BE2C (cell line): ENCODE results near the gene METAP2.

Experiments
- DNase-seq: peaks from one replicate; pipeline ENCODE4 v3.0.0-alpha.2; 2020
- H3K27me3 ChIP-seq: fragments of 250-450 bp; sonication (Bioruptor Pico); 2 replicates; pipeline ENCODE4 v1.5.1; 2020; ENCODE audit warnings: mild to moderate bottlenecking
- H3K36me3 ChIP-seq: fragments of 250-450 bp; sonication (Bioruptor Pico); 2 replicates; pipeline ENCODE4 v1.5.1; 2020; ENCODE audit warnings: mild to moderate bottlenecking
- H3K4me1 ChIP-seq: fragments of 250-450 bp; sonication (Bioruptor Pico); 2 replicates; pipeline ENCODE4 v1.5.1; 2020
- H3K4me3 ChIP-seq: 2 replicates; pipeline ENCODE4 v1.5.1; 2011; ENCODE audit warnings: low read depth, low read length
- H3K9me3 ChIP-seq: fragments of 250-450 bp; sonication (Bioruptor Pico); 2 replicates; pipeline ENCODE4 v1.5.1; 2020
- CTCF ChIP-seq: IDR thresholded peaks from 2 replicates; pipeline ENCODE4 v1.5.1; 2012; ENCODE audit warnings: mild to moderate bottlenecking, low read depth, low read length

METAP2 gene

GRCh38 chr12:95495433-95495832 lies 21.5 kb downstream of the METAP2 start:
- Histone ChIP-seq H3K4me3 (no peak overlapping the region), H3K36me3 (peaks cover 73% of the 10 kb centered on the region), H3K27me3 (no peaks in the 10 kb centered on the region), H3K4me1 (no peaks in the 10 kb centered on the region), H3K9me3 (no peaks in the 10 kb centered on the region; the same call in 1 of the 2 replicates)
- no peak for TF ChIP-seq CTCF
- DNase-seq: no peak

GRCh38 chr12:95497031-95497430 lies 23.1 kb downstream of the METAP2 start:
- Histone ChIP-seq H3K4me3 (no peak overlapping the region), H3K36me3 (peaks cover 63% of the 10 kb centered on the region), H3K27me3 (no peaks in the 10 kb centered on the region), H3K4me1 (no peaks in the 10 kb centered on the region), H3K9me3 (no peaks in the 10 kb centered on the region; the same call in 1 of the 2 replicates)
- TF ChIP-seq CTCF: no peak
- DNase-seq: no peak

- no peaks in the 10 kb centered on the region for H3K27me3 ChIP-seq
- TF ChIP-seq CTCF: no peak
- H3K36me3 ChIP-seq: peaks cover 62% of the 10 kb centered on the region
- no peak overlapping the region for H3K4me3 ChIP-seq
- no peaks in the 10 kb centered on the region for H3K9me3 ChIP-seq
- no peaks in the 10 kb centered on the region for H3K4me1 ChIP-seq
- DNase-seq: no peak
These were observed 25.0 kb downstream of the METAP2 start for GRCh38 chr12:95498968-95499367.

GRCh38 chr12:95499772-95500171 lies 25.8 kb downstream of the METAP2 start:
- Histone ChIP-seq H3K4me3 (no peak overlapping the region), H3K36me3 (peaks cover 62% of the 10 kb centered on the region), H3K4me1 (no peaks in the 10 kb centered on the region), H3K27me3 (no peaks in the 10 kb centered on the region), H3K9me3 (no peaks in the 10 kb centered on the region)
- TF ChIP-seq CTCF: no peak
- no peak for DNase-seq

GRCh38 chr12:95504140-95504539 lies 30.2 kb downstream of the METAP2 start:
- Histone ChIP-seq H3K36me3 (peaks cover 53% of the 10 kb centered on the region), H3K27me3 (no peaks in the 10 kb centered on the region), H3K4me3 (no peak overlapping the region), H3K9me3 (no peaks in the 10 kb centered on the region), H3K4me1 (no peaks in the 10 kb centered on the region)
- no peak for TF ChIP-seq CTCF
- DNase-seq: no peak

- no peaks in the 10 kb centered on the region for H3K4me1 ChIP-seq
- no peaks in the 10 kb centered on the region for H3K9me3 ChIP-seq
- TF ChIP-seq CTCF: no peak
- no peak for DNase-seq
- peaks cover 52% of the 10 kb centered on the region for H3K36me3 ChIP-seq
- H3K4me3 ChIP-seq: no peak overlapping the region
- no peaks in the 10 kb centered on the region for H3K27me3 ChIP-seq
These were observed 31.1 kb downstream of the METAP2 start for GRCh38 chr12:95505039-95505438.
